ENCODE data around the gene PGBD4.

DNA sequence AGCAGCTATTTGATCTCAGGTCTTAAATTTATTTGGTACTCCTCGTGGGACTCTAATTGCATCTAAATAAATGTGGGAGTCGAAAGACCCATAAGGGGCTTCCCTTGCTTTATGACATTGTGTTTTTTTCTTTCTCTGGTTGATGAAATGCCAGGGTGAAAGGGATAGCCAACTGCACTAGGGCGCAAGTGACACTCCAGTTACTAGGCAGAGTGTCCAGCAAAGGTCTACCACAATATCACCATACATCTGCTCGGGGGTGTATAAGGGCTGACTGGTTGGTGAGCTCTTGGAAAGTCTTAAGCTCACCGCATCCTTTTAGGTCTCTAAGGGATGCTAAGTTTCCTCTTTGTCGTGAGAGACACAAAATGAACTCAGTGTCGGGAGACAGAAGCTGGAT is 54.0 kb downstream of the PGBD4 start:
- no peak for TF ChIP-seq EZH2 (IDR thresholded peaks at IDR 0.05; ENCODE audit: borderline replicate concordance, low read length)
- TF ChIP-seq, protein P1, sequence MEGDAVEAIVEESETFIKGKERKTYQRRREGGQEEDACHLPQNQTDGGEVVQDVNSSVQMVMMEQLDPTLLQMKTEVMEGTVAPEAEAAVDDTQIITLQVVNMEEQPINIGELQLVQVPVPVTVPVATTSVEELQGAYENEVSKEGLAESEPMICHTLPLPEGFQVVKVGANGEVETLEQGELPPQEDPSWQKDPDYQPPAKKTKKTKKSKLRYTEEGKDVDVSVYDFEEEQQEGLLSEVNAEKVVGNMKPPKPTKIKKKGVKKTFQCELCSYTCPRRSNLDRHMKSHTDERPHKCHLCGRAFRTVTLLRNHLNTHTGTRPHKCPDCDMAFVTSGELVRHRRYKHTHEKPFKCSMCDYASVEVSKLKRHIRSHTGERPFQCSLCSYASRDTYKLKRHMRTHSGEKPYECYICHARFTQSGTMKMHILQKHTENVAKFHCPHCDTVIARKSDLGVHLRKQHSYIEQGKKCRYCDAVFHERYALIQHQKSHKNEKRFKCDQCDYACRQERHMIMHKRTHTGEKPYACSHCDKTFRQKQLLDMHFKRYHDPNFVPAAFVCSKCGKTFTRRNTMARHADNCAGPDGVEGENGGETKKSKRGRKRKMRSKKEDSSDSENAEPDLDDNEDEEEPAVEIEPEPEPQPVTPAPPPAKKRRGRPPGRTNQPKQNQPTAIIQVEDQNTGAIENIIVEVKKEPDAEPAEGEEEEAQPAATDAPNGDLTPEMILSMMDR (conservative IDR thresholded peaks at IDR 0.05 in 1 of 2, IDR thresholded peaks at IDR 0.05 in 1 of 2; ENCODE audit: extremely low read depth in 1 of 2, insufficient read depth in 1 of 2, low read depth in 1 of 2, low read length in 2 of 2): no peak
